IPS-15b (cell line): ENCODE data around the gene MINDY4B.

Source experiments
- H3K27me3 ChIP-seq: one replicate; pipeline ENCODE4 v1.6.1; 2013; ENCODE audit warnings: low read length; ENCODE audit not compliant: control insufficient read depth, insufficient read depth
- H3K36me3 ChIP-seq: one replicate; pipeline ENCODE4 v1.6.1; 2013; ENCODE audit warnings: low read length; ENCODE audit not compliant: control insufficient read depth, insufficient read depth
- H3K4me1 ChIP-seq: one replicate; pipeline ENCODE4 v1.6.1; 2013; ENCODE audit warnings: mild to moderate bottlenecking, low read length; ENCODE audit not compliant: control insufficient read depth, insufficient read depth
- H3K4me3 ChIP-seq: one replicate; pipeline ENCODE4 v1.5.1; 2013; ENCODE audit warnings: low read depth, low read length
- H3K9ac ChIP-seq: one replicate; pipeline ENCODE4 v1.6.1; 2013; ENCODE audit warnings: low read depth, mild to moderate bottlenecking, low read length
- H3K9me3 ChIP-seq: one replicate; pipeline ENCODE4 v1.6.1; 2013; ENCODE audit warnings: mild to moderate bottlenecking, low read length; ENCODE audit not compliant: control insufficient read depth, insufficient read depth

Gene MINDY4B

GRCh38 chr3:150897592-150897991 lies 7.6 kb downstream of the MINDY4B start:
- Histone ChIP-seq H3K36me3 (no peaks in the 10 kb centered on the region), H3K27me3 (peaks cover 2% of the 10 kb centered on the region), H3K4me1 (no peaks in the 10 kb centered on the region), H3K4me3 (no peak overlapping the region), H3K9me3 (no peaks in the 10 kb centered on the region), H3K9ac (no peak overlapping the region)

DNA sequence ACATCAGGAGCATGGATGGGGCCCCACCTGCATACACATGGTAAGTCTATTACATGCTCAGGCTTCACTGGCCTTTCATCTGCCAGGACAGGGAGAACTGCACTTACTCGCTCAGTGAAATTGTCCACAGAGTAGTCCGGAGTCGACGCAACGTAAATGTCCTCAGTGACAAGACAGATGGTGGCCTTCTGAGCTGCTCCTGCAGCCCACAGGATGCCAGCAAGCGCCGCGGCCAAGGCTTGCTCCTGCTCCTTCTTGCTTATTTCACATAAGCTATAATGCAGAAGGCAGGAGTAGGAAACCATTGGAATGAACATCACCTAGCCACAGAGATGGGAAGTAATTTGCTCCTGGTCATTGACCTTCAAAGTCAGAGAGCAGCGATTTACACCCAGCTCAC lies 14.4 kb downstream of the MINDY4B start:
- Histone ChIP-seq H3K27me3 (no peaks in the 10 kb centered on the region), H3K4me1 (no peaks in the 10 kb centered on the region), H3K4me3 (no peak overlapping the region), H3K9me3 (no peaks in the 10 kb centered on the region), H3K9ac (no peak overlapping the region), H3K36me3 (no peaks in the 10 kb centered on the region)

DNA sequence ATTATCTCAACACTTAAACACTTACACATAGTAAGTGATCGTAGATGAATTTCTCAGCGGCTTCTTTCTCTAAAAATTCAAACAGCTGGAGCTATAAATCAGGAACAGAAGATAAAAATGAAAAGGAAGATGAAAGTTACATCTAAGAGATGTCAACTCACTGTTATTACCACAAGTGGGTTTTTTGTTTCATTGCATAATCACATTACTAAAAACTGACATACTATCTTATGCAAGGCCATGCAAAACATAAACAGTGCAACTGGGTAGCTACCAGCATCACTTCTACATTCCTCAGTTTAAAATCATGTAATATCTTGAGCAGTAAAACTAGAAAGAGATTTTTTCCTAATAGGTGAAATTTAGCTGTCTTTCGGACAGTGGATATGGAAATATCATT lies 14.9 kb downstream of the MINDY4B start:
- H3K4me1 ChIP-seq, result no peaks in the 10 kb centered on the region
- H3K27me3 ChIP-seq, result no peaks in the 10 kb centered on the region
- H3K4me3 ChIP-seq, result no peak overlapping the region
- no peak overlapping the region for H3K9ac ChIP-seq
- H3K36me3 ChIP-seq, result no peaks in the 10 kb centered on the region
- no peaks in the 10 kb centered on the region for H3K9me3 ChIP-seq

DNA sequence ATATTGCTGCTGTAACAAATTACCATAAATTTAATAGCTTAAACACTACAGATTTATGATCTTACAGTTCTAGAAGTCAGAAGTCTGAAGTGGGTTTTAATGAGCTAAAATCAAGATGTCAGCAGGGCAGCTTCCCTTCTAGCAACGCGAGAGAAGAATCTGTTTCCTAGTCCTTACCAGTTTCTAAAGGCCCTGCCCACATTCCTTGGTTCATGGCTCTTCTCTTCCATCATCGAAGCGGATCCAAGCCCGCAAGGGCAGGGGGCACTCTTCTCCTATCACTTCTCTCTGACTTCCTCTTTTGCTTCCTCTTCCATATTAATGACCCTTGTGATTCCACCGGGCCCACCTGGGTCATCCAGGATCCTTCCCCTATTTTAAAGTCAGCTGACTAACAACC lies 16.1 kb downstream of the MINDY4B start:
- H3K36me3 ChIP-seq, result no peaks in the 10 kb centered on the region
- no peak overlapping the region for H3K4me3 ChIP-seq
- H3K27me3 ChIP-seq, result no peaks in the 10 kb centered on the region
- H3K9me3 ChIP-seq, result no peaks in the 10 kb centered on the region
- H3K4me1 ChIP-seq, result no peaks in the 10 kb centered on the region
- no peak overlapping the region for H3K9ac ChIP-seq

DNA sequence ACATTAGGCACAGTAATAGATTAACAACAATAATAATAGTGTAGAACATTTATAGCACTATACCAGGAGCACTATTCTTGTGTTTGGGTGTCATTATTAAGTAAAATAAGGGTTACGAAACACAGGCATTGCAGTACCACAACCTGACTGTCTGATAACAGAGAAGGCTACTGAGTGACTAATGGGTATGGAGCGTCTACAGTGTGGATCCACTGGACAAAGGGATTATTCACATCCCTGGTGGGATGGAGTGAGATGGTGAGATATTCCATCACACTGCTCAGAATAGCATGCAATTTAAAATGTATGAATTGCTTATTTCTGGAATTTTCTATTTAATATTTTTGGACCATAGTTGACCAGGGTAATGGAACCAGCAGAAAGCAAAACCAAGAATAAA lies 18.2 kb downstream of the MINDY4B start:
- no peaks in the 10 kb centered on the region for H3K36me3 ChIP-seq
- no peaks in the 10 kb centered on the region for H3K9me3 ChIP-seq
- no peak overlapping the region for H3K4me3 ChIP-seq

DNA sequence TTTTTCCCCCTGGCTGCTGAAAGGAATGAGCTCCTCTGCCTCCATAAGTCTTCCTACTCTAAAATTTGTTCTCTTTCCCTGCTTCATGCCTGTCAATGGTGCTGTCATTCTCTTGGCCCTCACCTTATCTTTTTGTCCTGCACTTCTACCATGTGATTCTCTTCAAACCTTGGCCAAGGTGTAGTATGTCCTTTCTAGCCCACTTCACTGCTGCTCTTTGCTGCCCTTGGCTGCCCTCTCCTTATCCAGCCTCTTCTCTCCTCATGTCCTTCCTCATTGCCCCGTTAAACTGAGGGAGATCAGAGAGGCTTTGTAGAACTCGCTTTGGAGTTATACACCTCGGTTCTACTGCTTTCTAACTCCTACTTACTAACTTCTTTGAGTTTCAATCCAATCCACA lies 19.7 kb downstream of the MINDY4B start:
- no peaks in the 10 kb centered on the region for H3K27me3 ChIP-seq
- H3K9me3 ChIP-seq, result no peaks in the 10 kb centered on the region
- H3K9ac ChIP-seq, result no peak overlapping the region
- H3K4me3 ChIP-seq, result no peak overlapping the region
- H3K36me3 ChIP-seq, result no peaks in the 10 kb centered on the region
- no peaks in the 10 kb centered on the region for H3K4me1 ChIP-seq

More for the DNA sequence above, 18.2 kb downstream of the MINDY4B start:
- H3K27me3 ChIP-seq, result no peaks in the 10 kb centered on the region
- no peak overlapping the region for H3K9ac ChIP-seq
- H3K4me1 ChIP-seq, result no peaks in the 10 kb centered on the region

DNA sequence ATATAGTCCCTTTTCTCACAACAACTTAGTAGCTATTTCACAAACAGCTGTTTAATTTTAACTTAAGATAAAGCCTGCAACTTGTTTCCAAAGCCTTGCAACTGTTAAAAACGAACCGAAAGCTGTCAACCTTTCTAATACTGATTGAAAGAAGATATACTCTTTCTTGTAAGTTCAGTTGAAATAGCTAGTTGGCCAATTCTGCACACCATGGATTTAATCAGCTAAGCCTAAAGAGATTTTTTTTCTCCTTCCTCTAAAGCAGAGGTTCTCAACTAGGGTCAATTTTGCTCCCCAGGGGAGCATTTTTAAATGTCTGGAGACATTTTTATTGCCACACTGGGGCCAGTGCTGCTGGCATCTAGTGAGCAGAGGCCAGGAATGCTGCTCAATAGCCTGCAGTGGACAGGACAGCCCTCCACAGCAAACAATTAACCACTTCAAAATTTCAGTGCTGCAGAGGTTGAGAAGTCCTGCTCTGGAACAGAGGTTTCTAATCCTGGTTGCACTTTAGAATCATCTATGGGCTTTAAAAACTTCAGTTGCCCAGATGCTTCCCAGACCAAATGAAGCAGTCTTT lies 26.2 kb downstream of the MINDY4B start:
- no peak overlapping the region for H3K9ac ChIP-seq
- H3K27me3 ChIP-seq, result no peaks in the 10 kb centered on the region
- H3K4me3 ChIP-seq, result no peak overlapping the region
- no peaks in the 10 kb centered on the region for H3K36me3 ChIP-seq
- no peaks in the 10 kb centered on the region for H3K4me1 ChIP-seq
- no peaks in the 10 kb centered on the region for H3K9me3 ChIP-seq

GRCh38 chr3:150878290-150878689 lies 26.9 kb downstream of the MINDY4B start:
- no peaks in the 10 kb centered on the region for H3K36me3 ChIP-seq
- no peaks in the 10 kb centered on the region for H3K27me3 ChIP-seq
- H3K9me3 ChIP-seq, result no peaks in the 10 kb centered on the region
- H3K4me1 ChIP-seq, result no peaks in the 10 kb centered on the region
- H3K9ac ChIP-seq, result no peak overlapping the region
- H3K4me3 ChIP-seq, result no peak overlapping the region

DNA sequence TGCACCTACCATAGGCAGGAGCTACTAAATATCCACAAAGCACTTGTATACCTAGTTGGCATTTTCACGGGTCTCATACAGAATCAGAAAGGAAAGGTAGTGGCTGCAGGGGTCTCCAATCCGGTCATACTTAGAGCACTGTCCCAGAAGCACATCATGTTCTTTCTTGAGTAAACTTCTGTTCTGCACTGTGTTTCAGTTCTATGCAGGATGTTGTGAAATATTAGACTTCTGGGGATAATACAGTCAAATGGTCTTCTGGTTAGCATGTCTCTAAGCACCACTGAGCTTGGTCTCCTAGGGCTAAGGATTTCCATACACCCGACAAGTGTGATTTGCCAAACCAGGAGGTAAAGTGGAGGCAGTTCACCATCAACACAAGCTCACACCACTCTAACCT lies 27.9 kb downstream of the MINDY4B start:
- Histone ChIP-seq H3K27me3 (no peaks in the 10 kb centered on the region), H3K4me1 (no peaks in the 10 kb centered on the region), H3K9ac (no peak overlapping the region), H3K9me3 (no peaks in the 10 kb centered on the region), H3K36me3 (no peaks in the 10 kb centered on the region), H3K4me3 (no peak overlapping the region)

GRCh38 chr3:150876611-150877265 lies 28.5 kb downstream of the MINDY4B start:
- no peaks in the 10 kb centered on the region for H3K9me3 ChIP-seq
- no peak overlapping the region for H3K4me3 ChIP-seq
- no peak overlapping the region for H3K9ac ChIP-seq
- H3K27me3 ChIP-seq, result no peaks in the 10 kb centered on the region
- H3K36me3 ChIP-seq, result no peaks in the 10 kb centered on the region
- no peaks in the 10 kb centered on the region for H3K4me1 ChIP-seq

- Histone ChIP-seq H3K9ac (no peak overlapping the region), H3K27me3 (no peaks in the 10 kb centered on the region), H3K9me3 (no peaks in the 10 kb centered on the region), H3K4me1 (no peaks in the 10 kb centered on the region), H3K4me3 (no peak overlapping the region), H3K36me3 (no peaks in the 10 kb centered on the region)
Measured at GRCh38 chr3:150875548-150875947, 29.7 kb downstream of the MINDY4B start.

GRCh38 chr3:150874666-150875219 lies 30.5 kb downstream of the MINDY4B start:
- H3K4me1 ChIP-seq, result no peaks in the 10 kb centered on the region
- no peak overlapping the region for H3K9ac ChIP-seq
- no peak overlapping the region for H3K4me3 ChIP-seq
- no peaks in the 10 kb centered on the region for H3K27me3 ChIP-seq
- H3K9me3 ChIP-seq, result no peaks in the 10 kb centered on the region
- no peaks in the 10 kb centered on the region for H3K36me3 ChIP-seq
